Esophagus (tissue), 2 donors: ENCODE data around the gene VPS16. TPM values are rescaled to one million over a fixed set of nuclear protein-coding genes. Genes with fewer than 3 reads are reported as not detected.
"Not testable (repeated sequence)": the region's sequence is repeated elsewhere in the genome, so short reads cannot be mapped to it uniquely, and the experiment has no call there.

Source experiments
- H3K27ac ChIP-seq, 2 donors: one replicate each; pipeline ENCODE4 v1.5.1; 2013; ENCODE audit warnings: low read depth in 2 of 2, mild to moderate bottlenecking in 2 of 2, inconsistent platforms in 1 of 2, low read length in 1 of 2, moderate library complexity in 1 of 2
- H3K27me3 ChIP-seq, 2 donors: one replicate each; pipeline ENCODE4 v1.6.1; 2013; ENCODE audit warnings: low read length in 2 of 2, control low read depth in 1 of 2, mild to moderate bottlenecking in 1 of 2; ENCODE audit not compliant: insufficient read depth in 2 of 2, control insufficient read depth in 1 of 2
- H3K36me3 ChIP-seq, 2 donors: one replicate each; pipeline ENCODE4 v1.6.1; 2013; ENCODE audit warnings: low read length in 1 of 2; ENCODE audit not compliant: control insufficient read depth in 2 of 2, insufficient read depth in 2 of 2
- H3K4me1 ChIP-seq, 2 donors: one replicate each; pipeline ENCODE4 v1.6.1; 2013; ENCODE audit warnings: low read length in 1 of 2; ENCODE audit not compliant: control insufficient read depth in 2 of 2, insufficient read depth in 2 of 2
- H3K4me3 ChIP-seq, 2 donors: one replicate each; pipeline ENCODE4 v1.5.1; 2013; ENCODE audit warnings: low read length in 2 of 2, mild to moderate bottlenecking in 2 of 2, low read depth in 1 of 2, moderate library complexity in 1 of 2
- H3K9me3 ChIP-seq, 2 donors: one replicate each; pipeline ENCODE4 v1.6.1; 2013; ENCODE audit warnings: mild to moderate bottlenecking in 2 of 2, low read depth in 1 of 2, low read length in 1 of 2, moderate library complexity in 1 of 2; ENCODE audit not compliant: control insufficient read depth in 2 of 2, insufficient read depth in 1 of 2
- WGBS, 2 donors: extraction: QIAGEN DNeasy Blood & Tissue Kit; methylation state at CpG; one replicate each; pipeline ENCODE4 v1.1.7; 2013; 5-methylcytosine and 5-hydroxymethylcytosine counted together
- polyA plus RNA-seq, 2 donors: library from polyadenylated mRNA; stranded (reverse); fragments of 200-250 nt; gene quantifications; one replicate each; pipeline ENCODE4 v1.2.3, GENCODE V29; 2013
- donor health status: healthy with polysubstance abuse.
- donor health status: Bipolar disorder and iron deficiency.

VPS16 gene
- polyA plus RNA-seq, 2 donors: 28.6 to 35.8 TPM

DNA sequence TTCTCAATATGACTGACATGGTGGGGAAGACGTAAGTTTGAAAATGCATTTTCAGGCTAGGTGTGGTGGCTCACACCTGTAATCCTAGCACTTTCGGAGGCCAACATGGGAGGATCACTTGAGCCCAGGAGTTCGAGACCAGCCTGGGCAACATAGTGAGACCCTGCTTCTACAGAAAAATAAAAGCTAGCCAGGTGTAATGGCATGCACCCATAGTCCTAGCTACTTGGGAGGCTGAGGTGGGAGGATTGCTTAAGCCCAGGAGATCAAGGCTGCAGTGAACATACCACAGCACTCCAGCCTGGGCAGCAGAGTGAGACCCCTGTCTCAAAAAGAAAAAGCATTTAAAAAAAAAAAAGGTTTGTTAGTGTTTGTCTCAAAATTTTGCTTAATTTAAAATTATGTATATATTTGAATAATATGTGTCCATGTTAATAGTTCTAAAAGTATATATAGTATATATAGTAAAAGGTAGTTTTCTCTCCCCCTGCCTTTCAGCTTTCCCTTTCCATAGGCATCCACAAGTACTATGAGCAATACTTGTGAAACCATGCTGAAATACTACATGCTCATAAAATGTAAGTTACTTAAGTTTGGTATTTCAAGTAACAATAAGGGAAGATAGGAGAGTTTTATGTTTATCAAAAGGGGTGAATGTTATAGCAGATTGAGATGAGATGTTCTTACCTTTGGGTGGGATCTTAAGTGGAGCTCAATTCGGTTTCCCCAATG is 47.8 kb downstream of the VPS16 start:
- H3K27ac ChIP-seq: no peak overlapping the region
- H3K9me3 ChIP-seq: no peaks in the 10 kb centered on the region
- H3K27me3 ChIP-seq: no peaks in the 10 kb centered on the region
- no peak overlapping the region for H3K4me3 ChIP-seq
- H3K36me3 ChIP-seq: no peaks in the 10 kb centered on the region
- H3K4me1 ChIP-seq: peaks cover 0 to 2% of the 10 kb centered on the region in 2 donors
- WGBS, 2 donors: 89 to 90% methylated on average over 4 of the region's 4 CpGs

DNA sequence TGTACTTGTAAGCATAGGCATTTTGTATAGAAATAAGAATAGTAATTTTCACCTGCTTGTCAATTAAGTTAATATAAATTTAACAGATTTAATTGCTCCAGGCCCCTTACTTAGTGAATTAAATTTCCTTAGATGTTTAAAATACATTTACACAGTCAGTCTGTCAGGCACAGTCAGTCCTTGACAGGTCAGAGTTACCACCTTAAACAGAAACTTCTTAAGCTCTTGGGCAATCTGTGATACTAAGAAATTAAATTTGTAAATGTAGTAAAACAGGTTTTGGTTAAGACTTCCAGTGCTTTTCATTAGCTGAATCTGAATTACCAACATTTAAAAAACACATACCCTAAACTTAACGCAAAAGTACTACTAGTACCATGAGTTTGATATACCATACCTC is 48.7 kb downstream of the VPS16 start:
- Histone ChIP-seq H3K36me3 (no peaks in the 10 kb centered on the region), H3K4me1 (peaks cover 0 to 2% of the 10 kb centered on the region in 2 donors), H3K27ac (no peak overlapping the region), H3K4me3 (no peak overlapping the region), H3K27me3 (no peaks in the 10 kb centered on the region), H3K9me3 (no peaks in the 10 kb centered on the region)
- WGBS, 2 donors: 47 to 59% methylated on average over 1 of the region's 1 CpG

DNA sequence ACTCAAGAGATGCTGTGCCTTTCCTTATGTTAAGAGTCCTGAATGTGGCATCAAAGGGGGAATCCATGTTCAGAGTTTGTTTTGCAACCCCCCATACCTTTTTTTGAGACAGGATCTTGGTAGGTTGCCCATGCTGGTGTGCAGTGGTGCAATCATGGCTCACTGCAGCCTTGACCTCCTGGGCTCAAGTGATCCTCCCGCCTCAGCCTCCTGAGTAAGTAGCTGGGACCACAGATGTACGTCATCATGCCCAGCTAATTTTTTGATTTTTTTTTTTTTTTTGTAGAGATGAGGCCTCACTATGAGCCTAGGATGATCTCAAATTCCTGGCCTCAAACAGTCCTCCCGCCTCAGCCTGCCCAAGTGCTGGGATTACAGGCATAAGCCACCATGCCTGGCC is 49.3 kb downstream of the VPS16 start:
- Histone ChIP-seq H3K36me3 (no peaks in the 10 kb centered on the region), H3K27me3 (no peaks in the 10 kb centered on the region), H3K4me3 (no peak overlapping the region), H3K27ac (no peak overlapping the region), H3K4me1 (peaks cover 0 to 2% of the 10 kb centered on the region in 2 donors), H3K9me3 (no peaks in the 10 kb centered on the region)
- WGBS, 2 donors: 93 to 97% methylated on average over 3 of the region's 3 CpGs

DNA sequence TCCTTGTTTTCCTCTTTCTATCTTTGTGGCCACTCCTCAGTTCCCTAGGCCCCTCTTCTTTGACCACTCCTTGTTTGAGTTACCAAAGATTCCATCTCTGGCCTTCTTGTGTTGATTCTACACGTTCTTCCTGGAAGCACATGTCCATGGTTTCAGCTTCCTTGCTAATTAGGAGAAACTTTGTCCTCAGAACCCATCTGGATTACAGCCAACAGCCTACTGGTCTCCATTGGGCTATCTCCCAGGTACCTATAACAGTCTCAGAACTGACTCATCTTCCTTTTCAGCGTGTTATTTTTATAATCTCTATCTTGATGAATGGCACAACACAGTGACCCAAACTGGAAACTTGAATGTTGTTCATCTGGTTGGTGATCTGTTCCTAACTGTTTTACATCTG is 50.2 kb downstream of the VPS16 start:
- H3K27me3 ChIP-seq: no peaks in the 10 kb centered on the region
- H3K4me1 ChIP-seq: peaks cover 0 to 1% of the 10 kb centered on the region in 2 donors
- H3K27ac ChIP-seq: no peak overlapping the region
- H3K36me3 ChIP-seq: no peaks in the 10 kb centered on the region
- no peak overlapping the region for H3K4me3 ChIP-seq
- WGBS, 2 donors: 51% methylated on average over 2 of the region's 2 CpGs
- no peaks in the 10 kb centered on the region for H3K9me3 ChIP-seq

DNA sequence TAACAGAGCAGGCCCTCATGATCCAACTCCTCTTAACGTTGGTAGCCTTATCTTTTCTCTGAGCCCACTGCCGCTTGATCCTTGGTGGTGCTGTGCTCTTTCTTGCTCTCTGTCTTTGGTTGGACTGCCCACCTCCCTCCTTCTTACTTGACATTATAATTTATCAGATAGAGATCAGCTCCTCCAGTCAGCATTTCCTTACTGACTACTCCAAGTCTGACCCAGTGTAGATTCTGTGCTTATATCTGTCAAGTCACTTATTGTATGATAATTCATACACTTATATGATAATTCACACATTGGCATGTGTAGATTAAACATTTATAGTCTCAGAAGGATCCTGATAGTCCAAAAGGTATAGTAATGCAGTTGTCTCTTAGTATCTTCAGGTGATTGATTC is 50.8 kb downstream of the VPS16 start:
- Histone ChIP-seq H3K9me3 (no peaks in the 10 kb centered on the region), H3K4me3 (no peak overlapping the region)
- WGBS, 2 donors: 87% methylated on average over 2 of the region's 2 CpGs

DNA sequence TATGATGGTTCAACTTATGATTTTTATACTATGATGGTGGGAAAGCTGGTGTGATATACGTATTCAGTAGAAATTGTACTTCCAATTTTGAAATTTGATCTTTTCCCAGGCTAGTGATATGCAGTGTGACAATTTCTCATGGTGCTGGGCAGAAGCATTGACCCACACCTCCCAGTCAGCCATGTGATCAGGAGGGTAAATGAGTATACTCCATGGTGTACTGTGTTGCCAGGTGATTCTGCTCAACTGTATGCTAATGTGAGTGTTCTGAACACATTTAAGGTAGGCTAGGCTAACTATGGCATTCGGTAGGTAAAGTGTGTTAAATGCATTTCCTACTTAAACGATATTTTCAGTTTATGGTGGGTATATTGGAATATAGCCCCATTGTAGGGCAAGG is 51.8 kb downstream of the VPS16 start:
- Histone ChIP-seq H3K27me3 (no peaks in the 10 kb centered on the region), H3K9me3 (no peaks in the 10 kb centered on the region), H3K4me1 (no peaks in the 10 kb centered on the region), H3K36me3 (no peaks in the 10 kb centered on the region), H3K27ac (no peak overlapping the region), H3K4me3 (no peak overlapping the region)
- WGBS, 2 donors: 80 to 91% methylated on average over 3 of the region's 3 CpGs

More for the DNA sequence above, 50.8 kb downstream of the VPS16 start:
- H3K36me3 ChIP-seq: no peaks in the 10 kb centered on the region
- no peaks in the 10 kb centered on the region for H3K4me1 ChIP-seq
- no peaks in the 10 kb centered on the region for H3K27me3 ChIP-seq
- H3K27ac ChIP-seq: no peak overlapping the region

DNA sequence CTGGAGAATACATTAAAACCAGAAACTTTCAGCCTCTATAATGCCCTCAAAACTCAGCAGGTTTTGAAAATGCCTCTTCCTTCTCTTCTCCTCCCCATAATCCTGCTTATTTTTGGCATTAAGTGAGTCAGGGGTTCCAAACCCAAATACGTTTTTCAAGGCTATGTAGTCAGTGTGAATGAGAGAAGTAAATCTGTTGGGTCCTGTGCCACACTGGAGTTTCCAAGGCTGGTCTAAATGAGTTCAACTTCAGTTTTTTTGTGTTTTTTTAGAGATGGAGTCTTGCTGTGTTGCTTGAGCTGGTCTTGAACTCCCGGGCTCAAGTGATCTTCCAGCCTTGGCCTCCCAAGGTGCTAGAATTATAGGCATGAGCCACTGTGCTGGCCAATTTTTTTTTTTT is 53.7 kb downstream of the VPS16 start:
- Histone ChIP-seq H3K4me3 (no peak overlapping the region), H3K36me3 (no peaks in the 10 kb centered on the region), H3K4me1 (no peaks in the 10 kb centered on the region), H3K27ac (no peak overlapping the region), H3K27me3 (no peaks in the 10 kb centered on the region), H3K9me3 (no peaks in the 10 kb centered on the region)
- 87 to 91% methylated on average over 2 of the region's 2 CpGs for WGBS, 2 donors

DNA sequence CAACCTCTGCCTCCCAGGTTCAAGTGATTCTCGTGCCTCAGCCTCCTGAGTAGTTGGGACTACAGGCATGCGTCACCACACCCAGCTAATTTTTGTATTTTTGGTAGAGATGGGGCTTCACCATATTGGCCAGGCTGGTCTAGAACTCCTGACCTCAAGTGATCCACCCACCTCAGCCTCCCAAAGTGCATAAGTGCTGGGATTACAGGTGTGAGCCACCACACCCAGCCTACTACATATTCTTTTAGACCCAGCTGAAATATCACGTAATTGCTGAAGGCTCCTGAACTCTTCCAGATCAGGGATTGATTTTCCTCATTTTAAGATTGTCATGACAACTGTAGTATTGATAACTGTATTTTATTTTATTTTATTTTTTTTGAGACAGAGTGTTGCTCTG is 54.6 kb downstream of the VPS16 start:
- H3K4me1 ChIP-seq, H3K27ac ChIP-seq, H3K27me3 ChIP-seq, H3K4me3 ChIP-seq, H3K36me3 ChIP-seq, H3K9me3 ChIP-seq: not testable (repeated sequence)
- WGBS, 2 donors: 98% methylated on average over 3 of the region's 3 CpGs

DNA sequence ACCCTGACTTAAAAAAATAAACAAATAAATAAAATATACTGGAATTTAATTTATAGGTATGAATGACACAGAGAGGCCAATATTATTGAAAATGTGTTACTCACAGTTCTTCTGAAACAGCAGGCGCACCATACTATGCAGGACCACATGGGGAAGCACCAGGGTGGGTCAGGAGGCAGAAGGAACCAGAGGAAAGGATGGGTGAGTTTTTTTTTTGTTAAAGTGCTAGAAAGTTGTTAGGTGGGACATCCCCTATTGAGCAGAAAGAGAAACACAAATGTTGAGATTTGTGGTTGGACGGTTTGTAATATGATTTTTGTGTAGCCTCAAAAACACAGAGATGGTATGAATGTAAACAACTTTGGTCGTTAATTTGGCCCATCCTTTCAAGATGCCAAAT is 58.7 kb downstream of the VPS16 start:
- Histone ChIP-seq H3K27ac (no peak overlapping the region), H3K36me3 (no peaks in the 10 kb centered on the region), H3K4me3 (no peak overlapping the region), H3K4me1 (no peaks in the 10 kb centered on the region), H3K27me3 (no peaks in the 10 kb centered on the region), H3K9me3 (no peaks in the 10 kb centered on the region)
- 85 to 91% methylated on average over 3 of the region's 3 CpGs for WGBS, 2 donors

DNA sequence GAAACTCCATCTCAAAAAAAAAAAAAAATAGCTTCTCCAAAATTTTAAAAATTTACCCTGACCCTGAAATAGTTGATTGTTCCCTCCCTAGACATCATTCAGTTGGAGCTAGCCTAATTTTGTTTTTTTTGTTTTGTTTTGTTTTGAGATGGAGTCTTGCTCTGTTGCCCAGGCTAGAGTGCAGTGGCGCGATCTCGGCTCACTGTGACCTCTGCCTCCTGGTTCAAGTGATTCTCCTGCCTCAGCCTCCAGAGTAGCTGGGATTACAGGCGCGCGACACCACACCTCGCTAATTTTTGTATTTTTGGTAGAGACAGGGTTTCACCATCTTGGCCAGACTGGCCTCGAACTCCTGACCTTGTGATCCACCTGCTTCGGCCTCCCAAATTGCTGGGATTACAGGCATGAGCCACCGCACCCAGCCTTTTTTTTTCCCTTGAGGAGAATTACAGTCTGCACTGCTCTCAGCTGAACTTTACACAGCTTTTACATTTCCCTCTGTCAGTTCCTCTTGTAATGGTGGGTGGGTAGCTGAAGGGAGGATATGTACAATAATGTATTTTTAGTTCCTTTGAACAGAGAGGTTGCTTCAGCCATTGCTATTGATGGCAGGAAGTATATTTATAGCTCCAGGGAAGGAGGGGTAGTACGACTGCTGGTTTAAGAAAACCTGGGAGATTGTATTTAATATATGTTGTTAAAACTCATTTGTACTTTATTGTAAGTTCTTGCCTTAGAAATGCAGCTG is 60.5 kb downstream of the VPS16 start:
- Histone ChIP-seq H3K4me1 (no peaks in the 10 kb centered on the region), H3K27ac (no peak overlapping the region), H3K9me3 (no peaks in the 10 kb centered on the region), H3K4me3 (no peak overlapping the region), H3K36me3 (no peaks in the 10 kb centered on the region), H3K27me3 (no peaks in the 10 kb centered on the region)
- 84 to 85% methylated on average over 11 of the region's 11 CpGs for WGBS, 2 donors
